Ovary (tissue), 3 donors: Measurements from ENCODE around the gene TMEM88.

Experiments
- EP300 ChIP-seq: sonication (generic); formaldehyde crosslinking; IDR thresholded peaks from one replicate; pipeline ENCODE4 v1.6.1; 2017; ENCODE audit warnings: antibody characterized with exemption
- POLR2A ChIP-seq: fragments of 450-650 bp; IDR thresholded peaks from one replicate; pipeline ENCODE4 v1.6.1; 2017; ENCODE audit warnings: antibody characterized with exemption, mild to moderate bottlenecking, moderate library complexity
- TF ChIP-seq, protein P1 (sequence below), 3 donors: fragments of 450-650 bp in 2 of 3; fragments of 200-600 bp in 1 of 3; IDR thresholded peaks; one replicate each; pipeline versions ENCODE4 v1.5.1 to v1.8.0; 2016 to 2022; ENCODE audit warnings: antibody characterized with exemption in 3 of 3, mild to moderate bottlenecking in 1 of 3
- donor health status: DM: no; HTN: no; CAD: no.

DNA sequence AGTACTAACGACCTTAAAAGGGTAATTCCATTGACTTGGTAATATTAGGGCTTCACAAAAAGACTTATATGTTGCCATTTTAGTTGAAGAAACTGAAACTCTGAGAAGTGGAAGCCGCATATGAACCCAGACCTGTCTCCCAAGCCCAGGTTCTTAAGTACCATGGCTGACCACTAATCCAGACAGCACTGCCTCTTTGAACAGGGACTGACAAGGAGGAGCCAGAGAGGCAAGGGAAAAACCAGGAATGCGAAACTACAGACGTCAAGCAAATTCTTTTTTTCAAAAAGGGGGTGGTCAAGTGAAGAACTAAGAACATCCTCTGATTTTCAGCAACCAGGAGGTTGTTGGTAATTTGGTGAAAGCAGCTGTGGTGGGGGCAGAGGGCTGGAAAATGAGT lies 18.2 kb downstream of the TMEM88 start:
- TF ChIP-seq, protein P1, sequence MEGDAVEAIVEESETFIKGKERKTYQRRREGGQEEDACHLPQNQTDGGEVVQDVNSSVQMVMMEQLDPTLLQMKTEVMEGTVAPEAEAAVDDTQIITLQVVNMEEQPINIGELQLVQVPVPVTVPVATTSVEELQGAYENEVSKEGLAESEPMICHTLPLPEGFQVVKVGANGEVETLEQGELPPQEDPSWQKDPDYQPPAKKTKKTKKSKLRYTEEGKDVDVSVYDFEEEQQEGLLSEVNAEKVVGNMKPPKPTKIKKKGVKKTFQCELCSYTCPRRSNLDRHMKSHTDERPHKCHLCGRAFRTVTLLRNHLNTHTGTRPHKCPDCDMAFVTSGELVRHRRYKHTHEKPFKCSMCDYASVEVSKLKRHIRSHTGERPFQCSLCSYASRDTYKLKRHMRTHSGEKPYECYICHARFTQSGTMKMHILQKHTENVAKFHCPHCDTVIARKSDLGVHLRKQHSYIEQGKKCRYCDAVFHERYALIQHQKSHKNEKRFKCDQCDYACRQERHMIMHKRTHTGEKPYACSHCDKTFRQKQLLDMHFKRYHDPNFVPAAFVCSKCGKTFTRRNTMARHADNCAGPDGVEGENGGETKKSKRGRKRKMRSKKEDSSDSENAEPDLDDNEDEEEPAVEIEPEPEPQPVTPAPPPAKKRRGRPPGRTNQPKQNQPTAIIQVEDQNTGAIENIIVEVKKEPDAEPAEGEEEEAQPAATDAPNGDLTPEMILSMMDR (IDR thresholded peaks at IDR 0.05) = no peak
- TF ChIP-seq POLR2A = no peak
- TF ChIP-seq EP300 = no peak
